GM19397 (cell line): ENCODE measurements around the gene CHCHD1.
"Not testable (repeated sequence)": the region's sequence is repeated elsewhere in the genome, so short reads cannot be mapped to it uniquely, and the experiment has no call there.

Source experiments
- ATAC-seq: cut with Tn5 transposase; IDR thresholded peaks from one replicate; pipeline ENCODE4 v1.9.1; 2021; ENCODE audit warnings: mild to moderate bottlenecking, moderate library complexity; ENCODE audit not compliant: unreplicated experiment

The CHCHD1 gene

DNA sequence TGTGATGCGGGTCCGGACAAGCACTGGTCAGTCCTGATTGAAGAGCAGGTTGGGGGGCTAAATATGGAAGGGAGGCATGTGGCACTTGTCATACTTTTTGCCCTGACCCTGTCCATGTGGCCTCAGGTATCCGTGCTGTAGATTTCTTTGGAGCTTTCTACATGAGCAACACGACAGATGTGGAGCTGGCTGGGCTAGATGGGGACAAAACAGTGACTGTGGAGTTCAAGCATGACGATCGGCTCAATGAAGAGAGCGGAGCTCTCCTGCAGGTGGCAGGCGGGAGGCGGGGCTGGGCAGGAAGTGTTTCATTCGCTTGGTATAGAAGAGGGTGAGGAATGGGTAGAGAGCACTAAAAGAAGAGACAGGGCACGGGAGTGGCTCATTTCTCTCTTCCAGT, 13.0 kb upstream of the CHCHD1 start:
- no peak for ATAC-seq

DNA sequence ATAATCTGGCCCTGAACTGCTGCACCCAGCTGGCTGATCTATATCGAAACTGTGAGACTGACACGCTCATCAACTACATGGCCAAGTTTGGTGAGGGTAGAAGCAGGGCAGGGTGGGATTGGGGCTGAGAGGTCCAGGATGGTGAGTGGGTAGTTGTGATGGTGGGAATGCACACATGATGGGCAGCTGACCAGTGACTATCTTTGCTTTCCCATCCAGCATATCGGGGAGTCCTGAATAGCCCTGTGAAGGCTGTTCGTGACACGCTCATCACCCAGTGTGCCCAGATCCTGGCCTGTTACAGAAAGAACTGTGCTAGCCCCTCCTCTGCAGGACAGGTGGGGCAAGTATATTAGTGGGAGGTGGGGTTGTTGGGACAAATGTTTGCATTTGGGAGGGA, 12.5 kb upstream of the CHCHD1 start:
- ATAC-seq, result no peak

DNA sequence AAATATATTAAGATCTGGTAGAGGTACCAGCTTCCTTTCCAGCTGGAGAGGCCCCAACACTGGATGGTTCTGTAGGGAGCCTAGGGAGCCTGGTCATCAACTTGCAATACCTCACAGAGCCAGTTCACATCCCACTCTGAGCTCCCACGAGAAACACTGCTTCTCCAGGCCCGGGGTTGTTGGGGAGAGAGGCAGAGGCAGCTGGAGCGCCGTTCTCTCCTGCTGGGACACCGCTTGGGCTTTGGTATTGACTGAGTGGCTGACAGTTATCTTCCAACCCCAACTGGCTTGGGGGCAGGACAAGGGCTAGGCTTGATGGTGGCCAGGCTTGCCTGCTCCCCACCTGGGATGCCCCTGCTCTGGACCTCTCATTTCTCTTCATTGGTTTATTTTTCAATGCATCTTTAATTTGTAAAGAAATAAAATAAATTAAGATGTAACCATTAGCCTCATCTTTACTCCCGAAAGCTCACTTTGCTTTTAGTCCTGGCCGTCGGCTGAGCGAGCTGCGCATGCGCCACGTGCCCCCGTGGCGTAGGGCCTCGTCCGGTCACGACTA, 10.0 kb upstream of the CHCHD1 start:
- peak; percentile 41 for ATAC-seq

DNA sequence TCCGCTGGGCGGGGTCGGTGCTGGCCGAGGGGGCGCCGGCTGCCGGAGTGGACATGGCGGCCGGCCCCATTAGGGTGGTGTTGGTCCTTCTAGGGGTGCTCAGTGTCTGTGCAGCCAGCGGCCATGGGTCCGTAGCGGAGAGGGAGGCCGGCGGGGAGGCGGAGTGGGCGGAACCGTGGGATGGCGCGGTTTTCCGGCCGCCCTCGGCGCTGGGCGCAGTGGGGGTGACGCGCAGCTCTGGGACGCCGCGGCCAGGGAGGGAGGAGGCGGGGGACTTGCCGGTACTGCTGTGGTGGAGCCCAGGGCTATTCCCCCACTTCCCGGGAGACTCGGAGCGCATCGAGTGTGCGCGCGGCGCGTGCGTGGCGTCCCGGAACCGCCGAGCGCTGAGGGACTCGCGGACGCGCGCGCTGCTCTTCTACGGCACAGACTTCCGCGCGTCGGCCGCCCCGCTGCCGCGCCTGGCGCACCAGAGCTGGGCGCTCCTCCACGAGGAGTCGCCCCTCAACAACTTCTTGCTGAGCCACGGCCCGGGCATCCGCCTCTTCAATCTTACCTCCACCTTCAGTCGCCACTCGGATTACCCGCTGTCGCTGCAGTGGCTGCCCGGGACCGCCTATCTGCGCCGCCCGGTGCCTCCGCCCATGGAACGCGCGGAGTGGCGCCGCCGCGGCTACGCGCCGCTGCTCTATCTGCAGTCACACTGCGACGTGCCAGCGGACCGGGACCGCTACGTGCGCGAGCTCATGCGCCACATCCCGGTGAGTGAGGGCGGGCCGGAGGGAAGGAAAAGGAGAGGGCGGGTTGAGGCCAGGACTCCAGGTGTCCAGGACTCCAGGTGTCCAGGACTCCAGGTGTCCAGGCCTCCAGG, 9.3 kb upstream of the CHCHD1 start:
- ATAC-seq, result peak; percentile 70

DNA sequence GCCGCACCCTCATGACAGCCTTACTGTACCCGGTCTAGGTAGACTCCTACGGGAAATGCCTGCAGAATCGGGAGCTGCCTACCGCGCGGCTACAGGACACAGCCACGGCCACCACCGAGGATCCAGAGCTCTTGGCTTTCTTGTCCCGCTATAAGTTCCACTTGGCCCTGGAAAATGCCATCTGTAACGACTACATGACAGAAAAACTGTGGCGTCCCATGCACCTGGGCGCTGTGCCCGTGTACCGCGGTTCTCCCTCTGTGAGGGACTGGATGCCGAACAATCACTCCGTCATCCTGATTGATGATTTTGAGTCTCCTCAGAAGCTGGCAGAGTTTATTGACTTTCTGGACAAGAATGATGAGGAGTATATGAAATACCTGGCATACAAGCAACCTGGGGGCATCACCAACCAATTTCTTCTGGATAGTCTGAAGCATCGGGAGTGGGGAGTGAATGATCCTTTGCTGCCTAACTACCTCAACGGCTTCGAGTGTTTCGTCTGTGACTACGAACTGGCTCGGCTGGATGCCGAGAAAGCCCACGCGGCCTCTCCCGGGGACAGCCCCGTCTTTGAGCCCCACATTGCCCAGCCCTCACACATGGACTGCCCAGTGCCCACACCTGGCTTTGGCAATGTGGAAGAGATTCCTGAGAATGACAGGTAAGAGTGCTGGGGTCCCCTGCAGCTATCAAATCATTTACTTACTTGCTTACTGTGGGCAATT, 8.5 kb upstream of the CHCHD1 start:
- no peak for ATAC-seq

DNA sequence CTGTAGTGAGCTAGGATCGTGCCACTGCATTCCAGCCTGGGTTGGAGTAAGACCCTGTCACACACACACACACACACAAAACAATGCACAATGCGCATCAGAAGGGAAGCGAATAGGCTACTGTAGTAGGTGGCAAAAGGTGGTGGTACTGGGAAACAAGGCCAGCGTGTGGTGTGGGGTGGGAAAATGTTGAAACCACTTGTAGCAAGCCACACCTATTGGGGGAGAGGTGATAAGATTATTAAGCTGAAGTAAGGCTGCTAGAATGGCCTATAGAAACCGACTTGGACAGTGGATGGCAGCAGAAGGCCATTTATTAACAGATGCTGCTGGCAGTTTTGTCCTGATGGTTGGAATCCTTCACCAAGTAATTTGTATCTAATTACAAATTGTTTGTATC, 7.2 kb upstream of the CHCHD1 start:
- ATAC-seq, result no peak

DNA sequence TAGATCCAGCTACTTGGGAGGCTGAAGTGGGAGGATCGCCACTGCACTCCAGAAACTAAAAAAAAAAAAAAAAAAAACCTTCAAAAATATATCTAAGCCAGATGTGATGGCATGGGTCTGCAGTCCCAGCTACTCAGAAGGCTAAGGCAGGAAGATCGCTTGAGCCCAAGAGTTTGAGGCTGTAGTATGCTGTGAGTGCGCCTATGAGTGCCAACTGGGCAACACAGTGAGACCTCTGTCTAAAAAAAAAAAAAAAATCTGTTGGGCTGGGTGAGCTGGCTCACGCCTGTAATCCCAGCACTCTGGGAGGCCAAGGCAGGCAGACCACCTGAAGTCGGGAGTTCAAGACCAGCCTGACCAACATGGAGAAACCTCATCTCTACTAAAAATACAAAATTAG, 2.8 kb upstream of the CHCHD1 start:
- ATAC-seq, result no peak

DNA sequence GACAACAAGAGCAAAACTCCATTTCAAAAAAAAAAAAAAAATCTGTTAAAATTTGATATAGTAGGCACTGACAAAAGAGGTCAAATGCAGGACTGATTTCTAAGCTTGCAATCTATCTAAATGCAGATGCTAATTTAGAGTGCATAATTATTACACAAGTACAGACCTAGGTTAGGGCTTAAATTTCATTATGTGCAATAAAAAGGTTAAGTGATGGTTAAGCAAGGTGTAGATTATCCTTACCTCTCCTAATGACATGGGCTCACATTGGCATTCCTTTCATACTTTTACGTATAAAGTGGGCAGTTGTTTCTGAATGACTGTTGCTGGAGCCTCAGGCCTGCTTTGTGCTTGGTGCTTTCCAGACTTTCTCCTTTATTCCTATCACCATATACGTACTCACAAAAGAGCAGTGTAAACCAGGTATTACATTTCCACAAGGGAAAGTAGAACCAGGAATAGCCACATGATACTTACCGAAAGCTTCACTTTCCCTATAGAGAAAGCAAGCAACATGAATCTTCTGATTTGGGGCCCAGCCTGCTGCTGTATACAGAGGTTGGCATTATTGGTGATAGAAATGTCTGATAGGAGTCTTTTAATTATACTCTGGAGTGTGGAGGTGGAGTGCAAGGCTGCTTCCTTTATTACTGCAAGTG, 2.2 kb upstream of the CHCHD1 start:
- ATAC-seq, result no peak

DNA sequence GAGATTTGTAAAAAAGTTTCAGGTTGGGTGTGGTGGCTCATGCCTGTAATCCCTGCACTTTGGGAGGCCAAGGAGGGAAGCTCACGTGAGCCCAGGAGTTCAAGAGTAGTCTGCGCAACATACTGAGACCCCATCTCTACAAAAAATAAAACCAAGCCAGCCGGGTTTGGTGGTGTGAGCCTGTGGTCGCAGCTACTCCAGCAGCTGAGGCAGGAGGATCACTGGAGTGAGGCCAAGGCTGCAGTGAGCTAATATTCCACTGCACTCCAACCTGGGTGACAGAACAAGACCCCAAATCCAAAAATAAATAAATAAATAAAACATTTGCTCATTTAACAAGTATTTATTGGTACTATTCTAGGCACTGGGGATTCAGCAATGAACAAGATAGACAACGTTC, 1.5 kb upstream of the CHCHD1 start:
- ATAC-seq, result no peak

DNA sequence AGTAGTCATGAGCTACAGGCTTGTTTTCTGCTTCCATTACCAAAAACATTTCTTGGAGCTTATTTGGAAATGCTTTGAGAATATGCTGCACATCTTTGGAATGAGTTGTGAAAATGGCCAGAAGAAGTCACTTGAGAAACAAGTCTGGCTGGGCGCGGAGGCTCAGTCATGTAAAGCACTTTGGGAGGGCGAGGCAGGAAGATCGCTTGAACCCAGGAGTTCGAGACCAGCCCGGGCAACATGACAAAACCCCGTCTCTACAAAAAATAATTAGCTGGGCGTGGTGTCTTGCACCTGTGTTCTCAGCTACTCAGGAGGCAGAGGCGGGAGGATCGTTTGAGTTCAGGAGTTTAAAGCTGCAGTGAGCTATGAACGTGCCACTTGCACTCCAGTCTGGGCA, 882 bp upstream of the CHCHD1 start:
- ATAC-seq, result no peak

DNA sequence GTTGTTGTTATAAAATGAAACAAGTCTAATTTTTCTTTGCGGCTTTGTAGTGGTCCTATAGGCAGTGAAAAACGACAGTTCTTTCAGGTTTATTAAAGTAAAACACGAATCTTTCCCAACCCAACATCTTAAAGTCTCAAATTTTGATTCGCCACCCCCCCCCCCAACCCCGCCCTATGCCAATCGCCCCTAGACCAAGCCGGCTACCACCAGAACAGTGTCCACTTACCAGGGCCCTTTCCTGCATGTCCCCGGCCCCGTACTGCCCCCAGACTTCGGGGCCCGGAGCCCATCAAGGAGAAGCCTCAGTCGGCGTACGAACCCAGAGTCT, 335 bp upstream of the CHCHD1 start:
- peak; percentile 1 for ATAC-seq

DNA sequence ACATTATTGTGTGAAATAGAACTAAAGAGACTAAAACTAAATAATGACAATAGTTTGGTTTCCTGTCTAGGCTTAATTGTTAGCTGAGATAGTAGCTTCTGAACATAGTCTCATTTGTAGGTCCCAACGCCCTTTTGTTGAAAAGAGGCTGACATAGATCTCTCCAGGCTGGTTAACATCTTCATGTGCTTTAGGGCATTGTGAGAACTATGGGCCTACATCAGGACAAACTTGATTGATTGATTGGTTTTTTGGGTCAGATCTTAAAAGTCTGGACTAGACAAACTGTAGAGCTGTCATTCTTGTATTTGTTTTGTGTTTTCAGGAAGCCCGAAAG, 869 bp downstream of the CHCHD1 start:
- ATAC-seq, result no peak

DNA sequence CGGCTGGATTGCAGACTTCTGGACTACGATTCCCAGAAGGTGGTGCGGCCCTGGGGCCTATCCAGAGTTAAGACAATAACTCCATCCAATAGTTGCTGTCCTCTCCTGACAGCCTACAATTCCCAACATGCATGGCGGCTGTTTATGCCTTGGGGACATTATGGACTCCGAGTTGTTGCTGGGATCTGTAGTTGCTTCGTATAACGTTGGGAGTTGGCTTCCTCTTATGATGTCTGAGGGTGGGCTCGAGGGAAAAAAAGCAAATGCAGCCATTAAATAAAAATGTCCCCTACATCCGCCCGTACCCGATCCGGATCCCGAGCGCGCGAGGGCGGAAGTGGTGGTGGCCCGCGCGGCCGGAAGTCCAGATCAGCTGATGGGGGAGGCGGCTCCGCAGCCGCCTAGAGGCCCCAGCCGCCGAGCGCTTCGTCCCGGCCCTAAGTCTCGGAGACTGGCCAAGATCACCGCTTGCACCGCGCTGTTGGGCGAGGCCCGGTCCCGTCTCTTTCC, 3.4 kb downstream of the CHCHD1 start, which contains the start of gene ZSWIM8:
Gene ZSWIM8 (plus strand): TSS at position 396 of the 510 bp plus-strand sequence. CDS start 273 bp downstream, outside the sequence.
- ATAC-seq, result peak; percentile 78

DNA sequence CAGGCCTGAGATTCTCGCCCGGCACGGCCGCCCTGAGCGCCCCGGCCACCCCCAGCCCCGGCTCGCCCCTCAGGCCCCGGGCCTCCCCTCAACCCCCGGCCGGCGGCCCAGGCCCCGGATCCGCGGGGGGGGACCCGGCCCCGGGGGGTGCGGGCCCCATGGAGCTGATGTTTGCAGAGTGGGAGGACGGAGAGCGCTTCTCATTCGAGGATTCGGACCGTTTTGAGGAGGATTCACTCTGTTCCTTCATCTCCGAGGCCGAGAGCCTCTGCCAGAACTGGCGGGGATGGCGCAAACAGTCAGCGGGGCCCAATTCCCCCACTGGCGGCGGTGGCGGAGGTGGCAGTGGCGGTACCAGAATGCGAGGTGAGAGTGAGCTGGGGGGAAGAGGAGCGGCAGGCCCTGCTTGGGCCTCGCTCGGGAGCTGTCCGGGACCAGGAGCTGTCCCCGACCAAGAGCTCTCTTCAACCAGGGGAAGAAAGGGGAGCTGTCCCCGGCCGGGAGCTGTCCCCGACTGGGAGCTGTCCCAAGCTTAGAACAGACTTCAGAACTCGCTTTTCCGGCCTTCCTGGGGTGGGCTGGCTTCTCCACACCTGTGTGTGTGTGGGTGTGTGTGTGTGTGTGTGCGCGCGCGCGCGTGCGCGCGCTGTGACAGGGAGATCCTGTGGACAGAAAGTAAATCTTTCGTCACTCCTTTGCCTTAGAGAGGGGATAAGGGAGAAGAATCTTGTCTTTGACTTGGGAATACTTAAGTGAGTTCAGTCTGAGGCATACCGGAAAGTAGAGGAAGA, 4.1 kb downstream of the CHCHD1 start:
- peak; percentile 23 for ATAC-seq

DNA sequence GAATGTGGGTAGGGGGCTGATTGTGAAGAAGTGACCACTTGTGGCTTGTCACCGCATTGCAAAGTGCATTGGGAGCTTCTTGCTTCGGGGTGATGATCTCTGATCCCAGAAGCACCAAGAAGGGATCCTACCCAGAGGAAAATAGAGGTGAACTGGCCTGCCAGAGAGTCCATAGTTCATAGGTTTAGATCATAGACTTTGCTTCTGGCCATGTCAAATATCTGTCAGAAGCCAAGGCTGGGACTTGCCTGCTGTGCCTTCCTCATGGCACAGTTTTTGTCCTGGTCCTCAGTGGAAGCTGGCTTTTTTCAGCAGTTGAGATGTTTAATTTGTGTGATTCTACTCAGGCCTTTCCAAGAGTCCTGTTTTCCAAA, 4.7 kb downstream of the CHCHD1 start:
- no peak for ATAC-seq

DNA sequence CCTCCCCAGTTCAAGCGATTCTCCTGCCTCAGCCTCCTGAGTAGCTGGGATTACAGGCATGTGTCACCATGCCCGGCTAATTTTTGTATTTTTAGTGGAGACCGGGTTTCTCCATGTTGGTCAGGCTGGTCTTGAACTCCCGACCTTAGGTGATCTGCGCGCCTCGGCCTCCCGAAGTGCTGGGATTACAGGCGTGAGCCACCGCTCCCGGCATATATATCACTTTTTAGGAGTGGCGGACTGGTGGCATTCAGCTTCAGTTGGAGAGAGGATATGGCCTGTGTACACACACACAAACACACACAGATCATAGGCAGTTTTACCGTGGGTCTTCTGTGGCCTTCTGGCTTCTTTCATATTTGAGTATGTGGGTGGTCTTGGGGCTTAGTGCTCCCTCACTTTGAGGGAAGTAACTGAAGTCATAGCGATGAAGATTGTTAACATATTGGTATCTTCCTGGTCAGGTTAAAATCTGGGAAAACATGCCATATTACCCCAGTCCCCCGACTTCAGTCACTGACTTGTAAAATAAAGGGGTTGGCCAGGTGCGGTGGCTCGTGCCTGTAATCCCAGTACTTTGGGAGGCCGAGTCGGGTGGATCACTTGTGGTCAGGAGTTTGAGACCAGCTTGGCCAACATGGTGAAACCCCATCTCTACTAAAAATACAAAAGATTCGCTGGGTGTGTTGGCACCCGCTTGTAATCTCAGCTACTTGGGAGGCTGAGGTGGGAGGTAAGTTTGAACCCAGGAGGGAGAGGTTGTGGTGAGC, 5.4 kb downstream of the CHCHD1 start:
- not testable (repeated sequence) for ATAC-seq

DNA sequence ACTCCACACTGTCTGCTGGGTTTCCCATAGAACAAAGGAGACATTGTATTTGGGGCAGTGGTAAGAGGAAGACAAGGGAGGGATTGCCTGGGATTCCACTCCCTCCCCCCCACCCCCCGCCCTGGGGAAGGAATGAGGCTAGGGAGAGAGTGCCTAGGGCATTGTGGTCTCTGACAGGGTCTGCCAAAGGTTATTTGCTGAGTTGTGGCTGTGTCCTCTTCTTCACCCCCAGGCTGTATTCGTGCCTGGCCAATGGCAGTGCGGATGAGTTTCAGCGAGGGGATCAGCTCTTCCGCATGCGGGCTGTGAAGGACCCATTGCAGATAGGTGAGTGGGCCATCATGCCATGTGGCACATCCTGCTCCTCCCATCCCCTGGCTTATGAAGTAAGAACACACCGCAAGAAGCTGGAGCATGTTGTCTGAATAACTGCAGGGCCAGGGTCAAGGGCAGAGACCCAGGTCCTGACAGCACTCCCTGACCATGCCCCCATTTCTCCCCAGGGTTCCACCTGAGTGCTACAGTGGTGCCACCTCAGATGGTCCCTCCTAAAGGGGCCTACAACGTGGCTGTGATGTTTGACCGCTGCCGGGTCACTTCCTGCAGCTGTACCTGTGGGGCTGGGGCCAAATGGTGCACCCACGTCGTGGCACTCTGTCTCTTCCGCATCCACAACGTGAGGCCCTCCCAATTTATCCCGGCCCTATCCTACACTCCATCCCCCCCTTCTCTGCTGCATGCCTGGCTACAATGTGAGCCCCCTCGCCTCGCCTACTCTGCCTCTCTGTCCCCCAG, 7.2 kb downstream of the CHCHD1 start:
- ATAC-seq, result no peak

DNA sequence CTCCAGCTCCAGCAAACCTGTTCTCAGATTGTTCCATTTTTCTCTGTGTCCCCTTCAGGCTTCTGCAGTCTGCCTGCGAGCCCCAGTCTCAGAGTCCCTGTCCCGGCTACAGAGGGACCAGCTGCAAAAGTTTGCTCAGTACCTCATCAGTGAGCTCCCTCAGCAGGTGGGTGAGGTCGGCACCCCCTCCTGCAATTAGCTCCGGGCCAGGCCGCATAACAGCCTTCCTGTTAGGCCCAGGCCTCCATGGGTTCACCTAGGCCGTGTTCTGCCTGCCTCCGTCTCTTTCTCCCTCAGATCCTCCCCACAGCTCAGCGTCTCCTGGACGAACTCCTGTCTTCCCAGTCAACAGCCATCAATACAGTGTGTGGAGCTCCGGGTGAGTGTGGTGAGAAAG, 7.8 kb downstream of the CHCHD1 start:
- no peak for ATAC-seq
